ENCODE results near the gene SIPA1L2.
"Not testable (repeated sequence)": the region's sequence is repeated elsewhere in the genome, so short reads cannot be mapped to it uniquely, and the experiment has no call there.

Gene SIPA1L2

GRCh38 chr1:232612836-232613235 is 17.1 kb downstream of the SIPA1L2 start:
- DNase-seq: not testable (repeated sequence)

- DNase-seq: no peak
Measured at GRCh38 chr1:232611834-232612233, 18.1 kb downstream of the SIPA1L2 start.

GRCh38 chr1:232610902-232611745 is 18.8 kb downstream of the SIPA1L2 start:
- DNase-seq: not testable (repeated sequence)

- no peak for DNase-seq
Measured at GRCh38 chr1:232610192-232610901, 19.6 kb downstream of the SIPA1L2 start.

GRCh38 chr1:232608427-232608826 is 21.5 kb downstream of the SIPA1L2 start:
- DNase-seq: no peak

- DNase-seq: no peak
Measured at GRCh38 chr1:232602622-232603021, 27.3 kb downstream of the SIPA1L2 start.

DNA sequence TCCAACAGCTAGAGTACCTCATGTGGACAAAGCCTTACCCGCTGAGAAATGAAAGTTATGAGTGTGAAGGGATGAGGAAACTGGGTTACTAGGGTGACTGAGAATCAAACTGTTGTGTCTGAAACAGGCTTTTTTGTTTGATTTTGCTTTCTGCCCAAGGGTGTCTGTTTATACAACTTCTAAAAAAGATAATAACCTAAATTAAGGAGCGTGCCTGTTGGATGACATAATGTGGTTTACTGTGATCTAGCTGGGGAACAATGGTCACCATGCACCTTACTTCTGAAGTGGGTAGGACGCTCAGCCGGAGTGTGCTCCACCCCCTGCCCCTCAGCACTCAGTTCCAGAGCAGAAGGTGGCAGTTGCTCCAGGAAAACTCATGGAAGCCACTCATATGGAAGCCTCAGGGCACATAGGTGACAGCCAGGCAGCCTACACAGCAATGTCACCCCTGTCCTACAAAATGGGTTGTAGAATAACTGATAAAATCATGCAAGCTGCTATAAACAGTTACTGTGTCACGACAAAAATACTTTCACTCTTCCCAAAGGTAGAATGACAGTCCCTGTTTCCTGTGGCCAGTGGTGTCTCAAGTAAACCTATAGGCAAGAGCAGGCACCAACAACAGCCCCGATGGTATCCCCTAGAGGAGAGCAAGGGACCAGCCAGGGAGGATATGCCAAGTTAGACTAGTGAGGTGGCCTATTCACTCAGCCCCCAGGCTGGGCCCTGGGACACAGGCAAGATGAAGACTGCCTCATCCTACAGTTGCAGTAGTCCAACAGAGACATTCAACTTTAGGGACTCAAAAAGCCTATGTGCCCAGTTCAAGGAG is 29.3 kb downstream of the SIPA1L2 start:
- DNase-seq: no peak

DNA sequence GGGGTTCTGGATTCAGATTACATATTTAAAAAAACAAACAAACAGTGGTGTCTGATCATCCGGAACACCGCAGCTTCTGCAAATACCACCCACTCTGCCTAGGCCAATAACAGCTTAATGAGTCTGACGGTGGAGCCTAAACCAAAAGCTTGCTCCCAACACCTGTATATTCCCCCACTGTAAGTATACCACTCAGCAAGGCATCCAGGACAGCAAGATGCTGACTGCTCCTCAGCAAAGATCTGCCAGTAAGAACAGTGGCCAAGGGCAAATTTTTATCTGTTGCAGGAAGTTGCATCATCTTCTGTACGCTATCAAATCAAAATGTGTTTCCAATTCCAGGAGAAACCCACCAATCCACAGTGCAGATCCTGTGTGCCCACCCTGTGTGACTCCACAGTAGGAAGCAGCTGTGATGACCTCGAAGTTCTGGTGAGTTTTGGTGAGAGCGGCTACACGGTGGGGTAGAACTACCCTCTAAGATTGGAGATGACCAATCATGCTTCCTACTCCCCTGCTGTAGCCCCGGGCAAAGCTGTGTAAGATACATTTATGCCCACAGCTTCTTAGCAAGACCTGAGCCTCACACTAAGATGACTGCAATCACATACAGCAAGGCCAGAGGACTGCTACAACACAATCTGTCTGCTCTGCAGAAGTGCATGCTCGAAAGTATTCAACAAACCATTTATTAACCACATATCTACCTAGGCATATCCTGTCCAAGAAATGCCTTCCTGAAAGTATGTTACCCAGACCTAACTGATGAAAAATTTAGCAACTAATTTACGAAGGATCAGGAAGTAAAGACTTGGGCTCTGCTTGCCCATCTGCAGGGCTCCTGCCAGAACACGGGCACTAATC is 30.5 kb downstream of the SIPA1L2 start:
- DNase-seq: no peak

- DNase-seq: no peak
Measured at GRCh38 chr1:232598837-232599177, 31.1 kb downstream of the SIPA1L2 start.

- no peak for DNase-seq
Measured at GRCh38 chr1:232598133-232598532, 31.8 kb downstream of the SIPA1L2 start.

GRCh38 chr1:232597721-232598120 is 32.2 kb downstream of the SIPA1L2 start:
- no peak for DNase-seq

DNA sequence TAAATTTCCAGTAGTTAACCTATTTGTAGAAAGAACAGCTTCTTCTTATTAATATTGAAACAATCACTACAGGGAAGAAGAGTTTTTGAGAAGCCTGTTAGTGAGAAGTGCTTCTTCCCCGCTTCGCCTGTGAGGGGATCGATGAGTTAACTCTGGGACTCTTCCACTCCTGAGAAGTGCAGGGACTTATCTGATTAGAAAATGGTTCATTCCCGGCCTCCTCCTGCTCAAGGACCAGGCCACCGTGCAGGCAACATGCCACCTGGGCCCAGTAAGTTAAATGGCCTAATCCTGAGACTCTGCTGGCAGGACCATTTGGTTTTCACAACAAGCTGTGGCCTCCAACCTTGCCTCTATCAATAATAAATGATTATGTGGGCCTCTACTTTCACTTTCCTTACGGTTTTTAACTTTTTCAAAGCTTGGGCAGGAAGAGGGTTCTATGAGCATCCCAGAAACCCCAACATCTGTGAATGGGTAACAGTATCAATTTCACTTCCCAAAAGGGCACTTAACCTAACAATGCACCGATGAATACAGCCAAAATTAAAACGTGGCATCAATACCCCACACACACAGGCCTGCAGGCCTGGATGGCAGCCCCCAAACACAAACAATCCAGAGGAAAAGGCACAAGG is 33.1 kb downstream of the SIPA1L2 start:
- DNase-seq: no peak

- DNase-seq: no peak
Measured at GRCh38 chr1:232594768-232595698, 34.9 kb downstream of the SIPA1L2 start.

GRCh38 chr1:232593717-232594502 is 36.0 kb downstream of the SIPA1L2 start:
- DNase-seq: no peak

GRCh38 chr1:232591344-232591743 is 38.6 kb downstream of the SIPA1L2 start:
- no peak for DNase-seq

DNA sequence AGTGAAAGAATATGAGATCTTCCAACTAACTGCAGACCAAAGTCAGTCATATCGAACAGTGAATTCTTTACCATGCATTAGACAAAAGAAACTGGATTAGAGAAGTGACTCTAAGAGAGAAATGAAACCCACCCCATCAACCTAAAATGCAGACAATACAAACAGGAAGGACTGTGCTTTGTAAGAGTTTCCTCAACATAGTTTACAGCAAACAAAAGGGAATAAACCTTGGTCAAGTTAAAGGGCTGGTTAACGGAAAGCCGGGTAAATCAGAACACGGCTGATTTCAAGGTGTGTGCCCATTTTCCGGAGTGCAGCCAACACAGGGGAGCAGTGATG is 39.2 kb downstream of the SIPA1L2 start:
- DNase-seq: no peak

DNA sequence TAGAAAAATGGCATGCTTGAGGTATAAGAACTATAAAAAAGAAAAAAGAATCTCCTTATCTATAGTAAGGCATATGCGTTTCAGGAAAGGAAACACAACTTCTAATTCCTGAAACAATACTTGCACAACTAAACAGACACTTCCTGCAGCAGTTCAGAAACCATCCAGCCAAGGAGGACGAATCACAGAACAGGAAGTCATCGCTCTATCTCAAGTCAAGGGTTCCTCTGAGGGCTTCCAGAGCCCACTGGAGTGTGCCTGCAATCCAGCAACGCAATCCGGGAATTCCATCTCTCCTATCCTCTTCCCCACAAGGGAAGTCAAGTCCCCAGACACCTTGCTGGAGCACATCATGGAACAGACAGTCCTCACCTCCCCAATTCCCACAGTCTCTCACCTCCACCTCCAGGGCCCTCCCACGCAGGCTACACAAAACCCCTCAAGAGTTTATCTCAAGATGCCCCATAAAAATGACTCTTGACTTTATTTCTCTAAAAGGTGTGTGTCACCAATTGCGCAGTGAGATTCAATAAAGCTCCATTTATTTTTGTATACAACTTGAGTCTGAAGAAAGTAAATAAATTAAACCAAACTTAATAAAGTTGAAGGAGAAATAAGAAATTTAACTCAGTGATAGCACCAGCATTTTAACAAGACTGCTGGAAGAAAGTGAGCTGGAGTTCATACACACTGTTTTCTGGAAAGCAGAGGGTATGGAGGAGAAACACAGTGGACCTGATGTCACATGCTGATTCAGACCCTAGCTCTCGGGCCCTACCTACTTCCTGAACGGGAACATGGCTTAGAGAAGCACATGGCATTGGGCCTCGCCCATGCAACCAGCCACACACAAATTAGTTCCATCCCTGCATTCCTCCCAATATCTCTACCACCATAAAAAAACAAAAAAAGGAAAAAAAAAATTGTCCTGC is 39.9 kb downstream of the SIPA1L2 start:
- no peak for DNase-seq

- no peak for DNase-seq
Measured at GRCh38 chr1:232589111-232589811, 40.7 kb downstream of the SIPA1L2 start.

Measured in femur (tissue), 1 donor.